Measurements from ENCODE around the gene SLC22A16.

The SLC22A16 gene

GRCh38 chr6:110481081-110481480 is 4.7 kb upstream of the SLC22A16 start:
- DNase-seq (ENCODE audit: low read depth, low spot score): no peak
- in situ Hi-C loops (cut with HindIII; ENCODE audit: low sequenced_read_pairs): no loop called here
- TF ChIP-seq CTCF (IDR thresholded peaks at IDR 0.05; ENCODE audit: low read depth, low read length): no peak
- no peak overlapping the region for H3K4me3 ChIP-seq (ENCODE audit: low read depth, low read length)

GRCh38 chr6:110475066-110475653 is 1.3 kb downstream of the SLC22A16 start:
- in situ Hi-C loops (cut with HindIII; ENCODE audit: low sequenced_read_pairs): no loop called here
- TF ChIP-seq CTCF (IDR thresholded peaks at IDR 0.05; ENCODE audit: low read depth, low read length): no peak
- H3K4me3 ChIP-seq (ENCODE audit: low read depth, low read length): no peak overlapping the region
- DNase-seq (ENCODE audit: low read depth, low spot score): no peak

GRCh38 chr6:110474500-110474899 is 1.9 kb downstream of the SLC22A16 start:
- in situ Hi-C loops (cut with HindIII; ENCODE audit: low sequenced_read_pairs): no loop called here
- TF ChIP-seq CTCF (IDR thresholded peaks at IDR 0.05; ENCODE audit: low read depth, low read length): no peak
- DNase-seq (ENCODE audit: low read depth, low spot score): no peak
- no peak overlapping the region for H3K4me3 ChIP-seq (ENCODE audit: low read depth, low read length)

GRCh38 chr6:110472739-110473138 is 3.7 kb downstream of the SLC22A16 start:
- TF ChIP-seq CTCF (IDR thresholded peaks at IDR 0.05; ENCODE audit: low read depth, low read length): no peak
- H3K4me3 ChIP-seq (ENCODE audit: low read depth, low read length): no peak overlapping the region
- no peak for DNase-seq (ENCODE audit: low read depth, low spot score)
- in situ Hi-C loops (cut with HindIII; ENCODE audit: low sequenced_read_pairs): no loop called here

GRCh38 chr6:110471726-110472365 is 4.6 kb downstream of the SLC22A16 start:
- no peak for DNase-seq (ENCODE audit: low read depth, low spot score)
- in situ Hi-C loops (cut with HindIII; ENCODE audit: low sequenced_read_pairs): no loop called here
- no peak overlapping the region for H3K4me3 ChIP-seq (ENCODE audit: low read depth, low read length)
- no peak for TF ChIP-seq CTCF (IDR thresholded peaks at IDR 0.05; ENCODE audit: low read depth, low read length)

GRCh38 chr6:110468731-110469130 is 7.7 kb downstream of the SLC22A16 start:
- TF ChIP-seq CTCF (IDR thresholded peaks at IDR 0.05; ENCODE audit: low read depth, low read length): no peak
- no peak for DNase-seq (ENCODE audit: low read depth, low spot score)
- H3K4me3 ChIP-seq (ENCODE audit: low read depth, low read length): no peak overlapping the region
- in situ Hi-C loops (cut with HindIII; ENCODE audit: low sequenced_read_pairs): no loop called here
